DMS153 (cell line): ENCODE data around the gene DCANP1.
"Not testable (repeated sequence)": the region's sequence is repeated elsewhere in the genome, so short reads cannot be mapped to it uniquely, and the experiment has no call there.

Source experiments
- DNase-seq: peaks from one replicate; lab custom pipeline; 2025; lab: John Stamatoyannopoulos, UW

DCANP1 gene

GRCh38 chr5:135447298-135447929 is at the start of gene DCANP1:
TSS of gene DCANP1 (minus strand) at chr5:135447348. CDS start at chr5:135447108, 240 bp downstream.
- no peak for DNase-seq

DNA sequence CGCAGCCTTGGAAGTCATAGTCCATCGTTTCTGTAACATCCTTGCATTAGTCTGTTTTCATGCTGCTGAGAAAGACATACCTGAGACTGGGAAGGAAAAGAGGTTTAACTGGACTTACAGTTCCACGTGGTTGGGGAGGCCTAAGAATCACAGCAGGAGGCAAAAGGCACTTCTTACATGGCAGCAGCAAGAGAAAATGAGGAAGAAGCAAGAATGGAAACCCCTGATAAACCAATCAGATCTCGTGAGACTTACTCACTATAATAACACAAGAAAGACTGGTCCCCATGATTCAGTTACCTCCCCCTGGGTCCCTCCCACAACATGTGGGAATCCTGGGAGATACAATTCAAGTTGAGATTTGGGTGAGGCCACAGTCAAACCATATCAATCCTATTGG is 48.4 kb upstream of the DCANP1 start:
- DNase-seq, result not testable (repeated sequence)

DNA sequence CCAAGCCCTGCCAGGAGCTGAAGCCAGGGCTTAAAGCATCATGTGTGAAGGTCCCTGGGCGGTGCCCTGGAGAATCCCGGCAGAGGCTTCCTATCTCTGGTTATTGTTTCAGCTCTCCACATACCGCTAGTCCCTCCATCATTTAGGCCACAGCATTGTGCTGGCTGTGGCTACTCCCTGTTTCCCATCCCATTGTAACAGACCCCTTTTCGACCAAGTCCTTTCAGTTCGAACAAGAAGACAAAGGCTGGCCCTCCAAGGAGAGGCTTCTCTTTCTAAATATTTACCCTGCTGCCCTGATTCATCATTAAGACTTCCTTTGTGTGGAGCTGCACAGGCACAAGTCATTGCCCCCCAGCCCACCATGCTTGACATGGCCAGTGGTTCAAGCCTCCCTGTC is 47.0 kb upstream of the DCANP1 start:
- DNase-seq, result no peak

DNA sequence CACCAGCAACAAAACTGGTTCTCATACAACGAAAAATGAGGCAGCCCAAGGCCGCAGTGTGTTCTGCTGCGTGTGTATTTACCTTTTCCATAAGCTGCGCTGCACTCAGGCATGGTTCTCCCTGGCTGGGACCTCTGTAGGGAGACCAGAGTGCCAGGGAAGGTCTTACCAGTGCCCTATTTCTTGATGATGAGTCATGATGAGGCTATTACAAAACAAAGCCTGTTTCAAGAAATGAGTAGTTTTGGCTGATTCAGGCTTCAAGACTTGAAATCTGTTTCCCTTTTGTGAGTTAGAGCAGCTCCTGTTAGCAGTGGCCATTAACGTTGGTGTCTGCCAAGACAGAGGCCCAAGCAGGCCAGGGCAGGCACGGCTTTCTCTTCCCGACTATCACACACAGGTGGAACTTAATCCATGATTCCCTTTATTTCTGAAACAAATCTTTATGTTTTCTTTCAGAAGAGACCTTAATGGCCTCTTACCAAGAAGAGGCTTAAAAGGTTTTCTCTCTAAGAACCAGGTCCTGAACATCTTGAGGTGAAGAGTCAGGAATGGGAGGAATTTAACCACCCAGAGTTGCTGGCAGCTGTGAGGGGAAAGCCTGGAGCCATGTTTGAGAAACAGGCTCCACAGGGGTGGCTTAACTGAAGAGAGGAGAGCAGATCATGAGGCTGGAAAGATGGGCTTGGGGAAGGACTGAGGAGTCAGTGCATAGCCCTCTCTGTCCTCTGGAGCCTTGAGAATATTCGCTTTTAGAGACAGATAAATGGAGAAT is 46.4 kb upstream of the DCANP1 start:
- no peak for DNase-seq

- no peak for DNase-seq
Measured at GRCh38 chr5:135492319-135492626, 45.1 kb upstream of the DCANP1 start.

- DNase-seq, result peak; percentile 81
Measured at GRCh38 chr5:135491552-135492318, 44.6 kb upstream of the DCANP1 start.

DNA sequence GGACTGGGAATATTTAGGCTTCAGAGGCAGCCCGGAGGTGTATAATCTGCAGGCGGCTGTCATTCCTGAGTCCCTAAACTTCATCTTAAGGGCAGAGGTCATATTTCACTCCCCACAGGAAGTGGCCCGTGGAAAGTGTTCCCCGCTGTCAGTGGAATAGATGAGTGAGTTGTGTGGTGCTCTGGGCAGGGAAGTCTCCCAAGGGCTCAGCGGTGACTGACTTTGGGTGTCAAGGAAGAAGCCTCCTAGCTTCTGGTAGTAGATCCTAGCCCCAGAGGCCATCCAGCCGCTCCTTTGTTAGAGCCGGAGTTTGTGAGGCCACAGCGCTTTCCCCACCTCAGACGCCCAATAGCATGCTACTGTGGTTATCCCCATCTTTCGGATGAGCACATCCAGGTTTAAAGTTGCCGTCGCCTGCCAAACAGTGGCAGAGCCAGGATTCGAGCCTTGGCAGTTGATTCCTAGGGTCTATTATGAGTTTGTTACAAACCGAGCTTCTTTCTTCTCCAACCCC is 43.9 kb upstream of the DCANP1 start:
- no peak for DNase-seq

- no peak for DNase-seq
Measured at GRCh38 chr5:135490245-135491037, 43.3 kb upstream of the DCANP1 start.

DNA sequence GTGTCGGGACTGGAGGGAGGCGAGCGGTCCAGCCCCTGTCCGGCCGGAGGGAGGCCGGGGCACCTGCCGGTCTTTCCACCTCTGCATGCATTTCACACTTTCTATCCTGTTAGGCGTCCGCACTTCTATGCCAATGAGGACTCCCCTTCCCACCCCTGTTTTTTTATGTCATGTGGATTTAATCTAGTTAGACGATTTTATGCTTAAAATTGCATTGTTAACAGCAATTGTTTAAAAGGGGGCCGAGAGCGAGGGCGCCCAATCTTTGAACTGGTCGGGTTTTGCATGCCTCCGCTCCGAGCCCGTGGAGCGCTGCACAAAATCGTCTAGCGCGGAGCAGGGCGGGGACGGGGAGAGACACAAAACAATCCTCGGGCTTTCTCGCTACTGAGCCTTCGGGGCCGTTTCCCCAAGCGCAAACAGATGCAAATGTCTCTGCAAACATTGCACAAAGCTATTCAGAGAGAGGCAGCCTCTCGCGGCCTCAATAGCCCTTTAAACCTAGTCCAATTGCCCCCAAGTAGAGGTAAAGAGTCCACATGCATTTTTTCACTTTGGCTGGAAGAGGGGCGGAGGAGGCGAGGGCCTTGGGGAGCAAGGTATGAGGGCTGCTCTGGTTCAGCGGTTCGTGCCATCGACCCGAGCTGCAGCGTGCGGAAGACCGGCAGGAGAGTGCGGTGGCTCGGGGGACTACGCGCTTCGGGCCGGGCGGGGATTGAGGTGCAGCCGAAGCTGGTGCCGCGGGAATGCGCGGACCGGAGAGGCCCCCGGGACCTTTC is 42.5 kb upstream of the DCANP1 start:
- no peak for DNase-seq

DNA sequence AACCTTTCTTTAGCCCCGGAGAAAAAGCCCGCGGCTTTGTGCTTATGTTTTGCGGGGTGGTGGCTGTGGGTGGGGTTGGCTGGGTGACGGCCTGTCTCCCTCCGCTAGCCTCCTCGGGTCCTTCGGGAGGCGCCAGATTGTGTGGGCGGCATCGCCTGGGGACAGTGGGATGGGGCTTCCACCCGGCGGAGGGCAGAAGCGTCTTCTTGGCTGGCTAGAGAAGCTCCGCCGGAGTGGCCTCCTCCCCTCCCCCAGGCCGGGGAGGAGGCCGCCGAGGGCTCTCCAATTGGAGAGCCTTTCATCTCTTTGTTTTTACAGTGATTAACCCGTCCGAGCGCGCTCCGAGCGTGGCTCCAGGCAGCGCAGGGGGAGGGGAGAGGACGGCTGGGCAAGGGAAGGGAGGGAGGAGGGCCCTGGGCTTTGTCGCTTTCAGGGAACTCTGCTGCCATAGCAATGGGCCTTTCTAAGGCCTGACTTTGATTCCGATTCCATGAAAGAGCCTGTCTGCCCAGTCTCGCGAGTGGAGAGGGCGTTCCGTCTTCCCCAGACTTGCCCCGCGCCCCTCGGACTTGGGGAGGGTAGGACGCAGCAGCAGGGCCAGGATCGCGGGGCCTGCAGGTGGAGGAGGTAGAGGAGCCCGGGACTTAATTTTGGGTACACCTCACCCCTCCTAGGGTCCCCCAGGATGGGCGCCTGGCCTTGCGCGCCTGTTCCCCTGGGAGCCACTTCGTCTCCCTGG is 41.7 kb upstream of the DCANP1 start:
- DNase-seq, result peak; percentile 44

GRCh38 chr5:135487839-135488514 is 40.8 kb upstream of the DCANP1 start:
- no peak for DNase-seq

DNA sequence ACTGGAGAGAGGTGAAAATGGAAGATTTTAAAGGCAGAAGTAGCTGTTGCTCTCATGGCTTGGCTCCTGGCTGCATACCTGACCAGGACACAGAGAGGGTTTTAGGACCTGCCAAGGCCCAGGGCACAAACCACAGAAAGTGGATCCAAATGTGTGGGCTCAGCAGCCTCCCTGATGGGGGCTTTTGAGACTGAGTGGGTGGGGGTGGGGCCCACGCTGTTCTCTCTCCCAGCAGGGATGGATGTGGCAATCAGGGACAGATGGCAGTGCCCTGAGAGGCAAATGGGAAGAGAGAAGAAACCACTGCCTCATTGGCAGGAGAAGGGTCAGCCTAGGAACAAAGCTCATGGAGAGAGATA is 39.9 kb upstream of the DCANP1 start:
- DNase-seq, result no peak

DNA sequence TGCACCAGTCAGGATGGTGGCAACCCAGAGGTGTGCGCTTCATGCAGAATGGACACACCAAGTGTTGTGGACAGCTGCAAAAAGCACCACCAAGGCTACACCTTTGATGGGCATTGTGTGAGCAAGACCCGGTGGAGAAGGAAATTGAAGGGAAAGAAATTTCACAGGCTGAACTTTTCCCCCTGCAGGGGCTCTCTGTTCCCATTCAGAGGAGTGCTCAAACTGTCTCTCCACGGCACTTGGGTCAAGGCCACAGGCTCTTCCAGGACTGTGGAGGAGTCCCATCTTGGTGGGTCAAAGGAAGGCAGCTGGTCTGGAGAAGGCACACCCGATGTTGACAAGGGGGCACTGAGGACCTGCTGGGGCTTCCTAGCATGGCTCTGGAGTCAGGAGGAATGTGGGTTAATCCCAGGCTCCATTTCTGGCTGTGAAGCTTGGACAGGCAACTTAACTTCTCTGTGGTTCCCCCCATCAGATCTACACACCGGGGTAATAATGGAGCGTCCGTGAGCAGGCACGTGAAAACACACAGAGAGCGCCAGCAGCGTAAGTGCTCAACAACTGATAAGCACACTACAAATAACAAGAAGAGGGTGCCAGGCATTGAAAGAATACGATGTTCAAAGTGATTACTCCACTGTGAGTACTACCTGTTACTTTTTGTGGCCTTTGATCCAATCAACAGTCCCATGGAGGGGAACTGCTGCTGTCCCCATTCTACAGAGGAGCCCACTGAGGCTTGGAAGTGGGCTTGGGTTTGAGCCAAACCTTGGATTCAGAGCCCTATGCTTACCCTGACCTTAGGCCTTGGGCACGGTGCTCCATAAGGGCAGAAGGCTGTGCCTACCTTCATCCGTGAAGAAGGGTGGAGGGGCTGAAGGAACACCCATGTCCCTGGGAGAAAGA is 39.2 kb upstream of the DCANP1 start:
- DNase-seq, result no peak

- no peak for DNase-seq
Measured at GRCh38 chr5:135484674-135485086, 37.5 kb upstream of the DCANP1 start.

GRCh38 chr5:135483254-135483653 is 36.1 kb upstream of the DCANP1 start:
- DNase-seq, result no peak

DNA sequence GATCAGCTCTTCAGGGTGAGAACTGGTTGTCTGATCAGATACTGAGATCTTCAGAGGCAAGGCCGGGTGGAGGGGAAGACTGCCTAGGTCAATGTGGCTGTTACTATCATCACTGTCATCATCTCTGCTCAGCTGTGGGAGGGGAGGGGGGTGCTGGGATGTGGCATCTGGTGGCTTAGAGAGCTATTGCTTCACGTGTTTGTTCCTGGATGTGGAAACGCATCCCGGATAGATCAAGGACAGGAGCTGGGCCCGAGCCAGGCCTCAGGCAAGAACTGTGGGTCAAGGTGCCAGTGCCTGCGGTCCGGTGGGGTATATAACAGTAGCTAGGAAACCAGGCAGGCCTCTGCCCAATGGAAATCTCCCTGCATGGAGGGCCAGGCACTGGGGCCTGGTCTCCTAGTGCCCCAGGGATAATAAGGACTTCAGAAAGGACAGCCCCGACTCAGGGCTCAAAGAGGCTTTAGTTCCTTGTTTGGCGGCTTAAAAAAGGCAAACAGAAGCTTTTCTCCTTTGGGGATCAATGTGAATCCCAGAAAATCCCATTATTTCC is 35.3 kb upstream of the DCANP1 start:
- no peak for DNase-seq

GRCh38 chr5:135481909-135482311 is 34.8 kb upstream of the DCANP1 start:
- DNase-seq, result no peak

DNA sequence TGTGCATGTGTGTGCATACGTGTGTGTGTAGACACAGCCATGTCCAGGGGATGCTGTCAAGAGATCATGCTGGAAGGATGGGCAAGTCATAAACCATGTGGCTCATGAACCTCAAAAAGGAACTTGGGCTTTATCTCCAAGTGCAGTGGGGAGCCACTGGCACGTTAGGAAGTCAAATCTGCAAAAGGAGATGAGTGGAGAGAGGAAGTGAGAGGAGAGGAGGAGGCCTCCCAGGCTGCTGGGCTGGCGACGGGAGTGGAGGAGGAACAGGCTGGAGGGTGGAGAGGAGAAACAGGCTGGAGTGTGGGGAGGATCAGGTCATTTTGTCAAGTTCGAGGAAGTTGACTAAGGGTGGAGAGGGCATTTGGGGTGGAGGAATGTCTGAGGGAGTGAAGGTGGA is 34.2 kb upstream of the DCANP1 start:
- no peak for DNase-seq

DNA sequence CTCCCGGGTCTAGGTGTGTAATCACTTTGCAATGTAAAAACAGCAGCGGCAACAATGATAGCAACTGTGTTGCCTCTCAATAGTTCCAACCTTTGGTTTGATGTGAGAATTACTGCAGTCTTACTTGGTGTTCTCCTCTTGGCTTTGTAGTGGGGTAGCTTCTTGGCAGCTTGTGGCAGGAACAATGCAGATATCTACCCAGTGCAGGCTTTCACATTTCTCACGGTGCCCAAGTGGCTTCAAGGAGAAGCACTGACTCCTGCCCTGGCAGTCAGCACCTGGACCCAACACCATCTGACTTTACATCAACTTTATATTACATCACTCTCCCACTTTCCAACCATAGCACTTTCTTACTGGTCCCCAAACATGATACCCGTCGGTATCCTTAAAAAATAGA is 33.4 kb upstream of the DCANP1 start:
- no peak for DNase-seq
